ENCODE data around the gene NDUFA13.
A peak's percentile ranks its signal among the peaks of the same experiment; 100 is the strongest.

NDUFA13 gene

GRCh38 chr19:19486343-19487076 lies 29.5 kb upstream of the NDUFA13 start:
- H3K4me3 ChIP-seq (ENCODE audit: low read length): no peak overlapping the region
- no peak for TF ChIP-seq CTCF (IDR thresholded peaks at IDR 0.05; ENCODE audit: insufficient read depth, low read depth, low read length, missing control alignments)
- no peak for DNase-seq (ENCODE audit: low read depth)

DNA sequence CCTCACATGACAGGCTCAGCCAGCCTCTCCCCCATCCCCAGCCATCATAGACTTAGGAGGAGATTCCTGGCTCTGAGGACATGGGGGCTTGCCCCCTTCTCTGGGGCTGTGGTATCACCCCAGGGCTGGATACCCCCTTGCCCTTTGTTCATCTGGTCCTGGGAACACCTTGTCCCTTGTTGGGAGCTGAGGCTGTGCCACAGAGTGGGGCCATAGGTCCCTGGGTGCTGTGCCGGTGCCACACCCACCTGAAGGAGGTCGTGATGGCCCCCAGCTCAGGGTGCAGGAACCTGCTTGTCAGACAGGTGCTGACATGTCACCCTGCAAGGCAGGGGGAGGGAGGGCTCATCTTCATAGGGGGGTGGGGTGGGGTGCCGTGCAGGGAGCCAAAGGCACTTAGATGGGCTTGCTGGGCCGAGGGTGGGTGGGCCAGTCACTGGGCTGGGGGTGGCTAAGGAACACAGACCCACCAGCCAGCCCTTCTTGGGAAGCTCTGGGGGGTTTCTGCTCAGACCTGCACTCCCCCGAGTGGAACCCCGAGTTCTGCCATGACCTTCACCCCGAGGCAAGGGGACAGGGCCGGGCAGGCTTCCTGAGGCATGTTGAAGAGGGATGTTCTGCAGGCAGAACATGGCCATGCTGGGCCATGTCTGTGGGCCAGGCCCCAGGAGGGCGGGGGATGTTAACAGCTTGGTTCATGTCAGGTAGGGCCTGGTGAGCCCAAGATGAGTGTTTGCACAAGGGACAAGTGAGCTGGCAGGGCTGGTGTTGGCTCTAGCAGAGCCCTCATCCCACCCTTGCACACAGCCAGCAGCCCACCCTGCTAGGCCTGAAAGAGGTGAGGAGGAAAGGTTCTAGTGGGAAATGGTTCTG lies 28.7 kb upstream of the NDUFA13 start:
- no peak for DNase-seq (ENCODE audit: low read depth)
- no peak overlapping the region for H3K4me3 ChIP-seq (ENCODE audit: low read length)
- no peak for TF ChIP-seq CTCF (IDR thresholded peaks at IDR 0.05; ENCODE audit: insufficient read depth, low read depth, low read length, missing control alignments)

DNA sequence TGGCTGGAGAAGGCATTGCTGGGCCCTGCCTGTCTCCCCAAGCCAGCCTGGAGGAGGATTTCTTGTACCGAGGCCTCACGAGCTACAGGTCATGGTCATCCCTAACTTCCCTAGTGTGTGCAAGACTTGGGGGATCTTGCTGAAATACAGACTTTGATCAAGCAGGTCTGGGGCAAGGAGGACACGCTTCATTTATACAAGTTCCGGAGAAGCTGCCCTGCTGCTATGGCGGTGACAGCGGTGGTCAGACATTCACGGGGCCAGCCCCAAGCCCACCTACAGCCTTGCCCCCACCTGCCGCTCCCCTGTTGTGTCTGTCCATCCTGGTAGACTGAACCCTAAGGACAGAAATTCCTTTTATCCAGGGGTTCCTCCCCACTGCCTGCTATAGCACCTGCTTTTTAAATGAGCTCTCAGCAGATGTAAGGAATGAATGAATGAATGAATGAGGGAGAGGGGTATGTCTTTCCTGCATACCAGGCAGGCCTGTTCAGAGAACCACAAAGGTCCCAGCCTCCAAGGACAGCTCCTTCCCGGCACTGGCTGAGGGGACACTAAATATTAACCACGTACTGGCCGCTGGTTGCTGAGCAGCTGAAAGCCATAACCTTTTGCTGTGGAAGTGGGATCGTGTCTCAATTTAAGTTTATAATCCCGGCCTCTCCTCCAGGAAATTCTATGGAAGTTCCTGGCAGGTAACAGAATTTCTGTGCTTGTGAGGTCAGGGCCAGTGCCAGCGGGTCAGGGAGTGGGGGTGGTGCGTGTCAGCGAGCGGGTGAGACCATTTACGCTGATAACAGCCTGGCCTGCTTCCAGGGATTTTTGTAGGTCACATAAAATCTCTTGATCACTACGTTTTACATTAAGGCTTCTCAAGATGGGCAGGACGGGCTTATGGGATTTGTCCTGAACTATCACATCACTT lies 27.8 kb upstream of the NDUFA13 start:
- H3K4me3 ChIP-seq (ENCODE audit: low read length): no peak overlapping the region
- DNase-seq (ENCODE audit: low read depth): no peak
- no peak for TF ChIP-seq CTCF (IDR thresholded peaks at IDR 0.05; ENCODE audit: insufficient read depth, low read depth, low read length, missing control alignments)

DNA sequence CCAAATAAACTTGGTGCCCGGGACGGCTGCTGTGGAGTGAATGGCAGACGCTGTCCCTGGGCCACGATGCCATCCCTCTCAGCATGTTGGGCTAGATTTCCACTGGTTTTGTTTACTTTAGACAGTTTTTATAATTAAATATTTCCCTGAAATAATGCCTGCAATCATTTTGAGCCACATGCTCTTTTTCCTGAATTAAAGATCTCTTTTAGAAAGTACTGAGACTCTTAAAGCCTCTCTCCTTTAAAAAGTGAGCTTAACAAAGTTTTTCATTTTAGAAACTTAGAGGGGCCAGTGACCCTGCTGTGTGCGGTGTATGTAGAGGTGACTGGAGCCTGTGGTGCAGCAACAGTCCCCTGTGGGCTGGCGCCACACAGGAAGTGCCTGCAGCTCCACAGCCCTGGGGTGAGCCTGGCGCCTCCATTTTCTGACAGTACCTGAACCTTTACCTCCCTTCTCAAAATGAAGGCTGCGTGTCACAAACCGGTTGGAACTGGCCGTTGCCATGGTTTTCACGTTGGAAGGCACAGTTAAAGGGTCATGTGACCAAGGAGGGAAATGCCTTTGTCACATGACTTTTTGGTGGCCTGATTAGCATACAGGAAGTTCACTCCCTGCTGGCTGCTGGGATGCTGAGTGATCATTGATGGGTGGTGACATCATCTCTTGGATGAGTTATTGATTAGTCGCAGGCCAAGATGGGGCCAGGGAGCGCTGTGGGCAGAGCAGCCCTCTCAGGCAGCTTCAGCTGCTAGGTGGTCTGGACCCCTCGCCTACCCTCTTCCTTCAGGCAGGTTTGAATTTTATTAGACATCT lies 26.9 kb upstream of the NDUFA13 start:
- DNase-seq (ENCODE audit: low read depth): peak; percentile 82
- no peak overlapping the region for H3K4me3 ChIP-seq (ENCODE audit: low read length)
- no peak for TF ChIP-seq CTCF (IDR thresholded peaks at IDR 0.05; ENCODE audit: insufficient read depth, low read depth, low read length, missing control alignments)

DNA sequence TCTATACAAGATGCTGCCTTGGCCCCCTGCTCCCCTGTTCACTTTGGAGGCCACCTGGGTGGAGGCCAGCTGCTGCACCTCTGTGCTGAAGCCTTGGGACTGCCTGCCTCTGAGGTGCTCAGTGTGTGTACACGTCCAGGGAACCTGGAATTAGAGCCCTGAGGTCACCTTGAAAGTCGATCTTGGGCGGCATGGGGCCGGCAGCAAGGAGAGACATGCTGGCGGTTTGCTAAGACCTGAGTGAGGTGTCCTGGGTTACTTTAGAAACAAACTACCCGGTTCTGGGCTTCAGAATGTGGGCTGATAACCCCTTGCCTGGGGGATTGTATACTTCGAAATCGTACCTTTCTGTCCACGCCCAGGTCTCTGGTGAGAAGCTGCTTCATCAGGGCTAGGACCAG lies 26.2 kb upstream of the NDUFA13 start:
- no peak overlapping the region for H3K4me3 ChIP-seq (ENCODE audit: low read length)
- no peak for DNase-seq (ENCODE audit: low read depth)

More for the DNA sequence above, 26.2 kb upstream of the NDUFA13 start:
- no peak for TF ChIP-seq CTCF (IDR thresholded peaks at IDR 0.05; ENCODE audit: insufficient read depth, low read depth, low read length, missing control alignments)

Measured in epithelial cell of esophagus (primary cell).